WTC11 (cell line): ENCODE data around the gene C22orf31. TPM values are rescaled to one million over a fixed set of nuclear protein-coding genes. Genes with fewer than 3 reads are reported as not detected.

ENCODE experiments used
- ATAC-seq: fragments of 200-7000 bp; cut with Tn5 transposase; 2 replicates; pipeline ENCODE4 v1.10.0; 2021; ENCODE audit warnings: mild to moderate bottlenecking, moderate library complexity
- Bru-seq: library from RNA; stranded (reverse); fragments of 400-500 nt; gene quantifications from one replicate; lab custom pipeline; 2021; lab: Mats Ljungman, UMichigan
- CTCF ChIA-PET: fragments of 300-600 bp; sonication (Branson Sonifier 250); formaldehyde crosslinking; loops from one replicate; lab custom pipeline; 2021; ENCODE audit warnings: antibody characterized with exemption; lab: Charles Lee
- POLR2A ChIA-PET: fragments of 350-600 bp; sonication (Branson Sonifier 250); formaldehyde crosslinking; loops from one replicate; lab custom pipeline; 2021; ENCODE audit warnings: antibody characterized with exemption; lab: Charles Lee
- DNase-seq: peaks from one replicate; pipeline ENCODE4 v3.0.0; 2021; ENCODE audit warnings: low spot score
- H3K27ac Mint-ChIP-seq: 2 replicates; pipeline ENCODE4 v1.8.0; 2021; ENCODE audit warnings: mixed read lengths
- H3K27me3 Mint-ChIP-seq: 2 replicates; pipeline ENCODE4 v1.8.0; 2021; ENCODE audit warnings: low read depth, mild to moderate bottlenecking, moderate library complexity, mixed read lengths
- H3K36me3 Mint-ChIP-seq: 2 replicates; pipeline ENCODE4 v1.8.0; 2021; ENCODE audit warnings: mixed read lengths
- H3K4me1 Mint-ChIP-seq: 2 replicates; pipeline ENCODE4 v1.8.0; 2022; ENCODE audit warnings: mixed read lengths
- H3K4me3 Mint-ChIP-seq: 2 replicates; pipeline ENCODE4 v1.8.0; 2021; ENCODE audit warnings: mild to moderate bottlenecking, moderate library complexity, mixed read lengths
- H3K9me3 Mint-ChIP-seq: 2 replicates; pipeline ENCODE4 v1.8.0; 2021; ENCODE audit warnings: mixed read lengths
- AR ChIP-seq: fragments of 250-450 bp; sonication (Bioruptor Pico); IDR thresholded peaks from 2 replicates; pipeline ENCODE4 v1.9.0; 2021; ENCODE audit warnings: mild to moderate bottlenecking
- ATF6 ChIP-seq: sonication (generic); formaldehyde crosslinking; IDR thresholded peaks from 2 replicates; pipeline ENCODE4 v1.8.1; 2023; ENCODE audit warnings: mild to moderate bottlenecking, missing genetic modification reagents
- ESRRA ChIP-seq: sonication (generic); formaldehyde crosslinking; IDR thresholded peaks from 2 replicates; pipeline ENCODE4 v1.8.1; 2022; ENCODE audit warnings: mild to moderate bottlenecking, missing genetic modification reagents, borderline replicate concordance
- ETV6 ChIP-seq: sonication (generic); formaldehyde crosslinking; IDR thresholded peaks from 2 replicates; pipeline ENCODE4 v1.8.1; 2022; ENCODE audit warnings: mild to moderate bottlenecking, missing genetic modification reagents
- GTF2I ChIP-seq: fragments of 250-450 bp; sonication (Bioruptor Pico); conservative IDR thresholded peaks from 2 replicates; pipeline ENCODE4 v1.4.0; 2021; ENCODE audit warnings: mild to moderate bottlenecking
- MAX ChIP-seq: sonication (generic); formaldehyde crosslinking; IDR thresholded peaks from 2 replicates; pipeline ENCODE4 v1.8.0; 2022; ENCODE audit warnings: mild to moderate bottlenecking, missing genetic modification reagents
- MXD4 ChIP-seq: fragments of 250-450 bp; sonication (Bioruptor Pico); IDR thresholded peaks from 2 replicates; pipeline ENCODE4 v1.8.0; 2021; ENCODE audit warnings: mild to moderate bottlenecking, moderate library complexity, borderline replicate concordance
- NFATC4 ChIP-seq: fragments of 250-450 bp; sonication (Bioruptor Pico); IDR thresholded peaks from 2 replicates; pipeline ENCODE4 v1.9.0; 2021; ENCODE audit warnings: mild to moderate bottlenecking
- NR3C1 ChIP-seq: sonication (generic); formaldehyde crosslinking; conservative IDR thresholded peaks from 2 replicates; pipeline ENCODE4 v1.8.1; 2023; ENCODE audit warnings: low read depth, mild to moderate bottlenecking, missing genetic modification reagents
- OVOL2 ChIP-seq: fragments of 250-450 bp; sonication (Bioruptor Pico); IDR thresholded peaks from 2 replicates; pipeline ENCODE4 v1.9.0; 2021; ENCODE audit warnings: mild to moderate bottlenecking, borderline replicate concordance
- RELA ChIP-seq: sonication (generic); formaldehyde crosslinking; IDR thresholded peaks from 2 replicates; pipeline ENCODE4 v1.8.1; 2022; ENCODE audit warnings: missing genetic modification reagents, mild to moderate bottlenecking, borderline replicate concordance
- SMAD3 ChIP-seq: sonication (generic); formaldehyde crosslinking; IDR thresholded peaks from 2 replicates; pipeline ENCODE4 v1.8.0; 2022; ENCODE audit warnings: missing genetic modification reagents, mild to moderate bottlenecking, borderline replicate concordance
- SMAD4 ChIP-seq: sonication (generic); formaldehyde crosslinking; IDR thresholded peaks from 2 replicates; pipeline ENCODE4 v1.8.0; 2022; ENCODE audit warnings: mild to moderate bottlenecking, missing genetic modification reagents
- SOX15 ChIP-seq: fragments of 250-450 bp; sonication (Bioruptor Pico); IDR thresholded peaks from 2 replicates; pipeline ENCODE4 v1.9.0; 2021; ENCODE audit warnings: mild to moderate bottlenecking
- ZNF121 ChIP-seq: sonication (generic); formaldehyde crosslinking; IDR thresholded peaks from 2 replicates; pipeline ENCODE4 v1.8.0; 2023; ENCODE audit warnings: missing genetic modification reagents
- ZNF317 ChIP-seq: sonication (generic); formaldehyde crosslinking; IDR thresholded peaks from 2 replicates; pipeline ENCODE4 v1.8.1; 2023; ENCODE audit warnings: low read depth, mild to moderate bottlenecking, moderate library complexity, missing genetic modification reagents, borderline replicate concordance
- long read RNA-seq, 3 experiments: library from RNA in 1 of 3; library from capped mRNA in 1 of 3; library from polyadenylated mRNA in 1 of 3; unstranded in 2 of 3; stranded (forward) in 1 of 3; transcript quantifications; one replicate each; pipeline ENCODE4 v2.0.0, GENCODE V29; 2021
- total RNA-seq: library from RNA; stranded (reverse); gene quantifications from 3 replicates; pipeline ENCODE4 v1.2.3, GENCODE V29; 2021
- TF ChIP-seq, protein P1 (sequence below): fragments of 250-450 bp; sonication (Bioruptor Pico); IDR thresholded peaks from 2 replicates; pipeline ENCODE4 v1.9.0; 2021; ENCODE audit warnings: mild to moderate bottlenecking
- TF ChIP-seq, protein P2 (sequence below): fragments of 250-450 bp; sonication (Bioruptor Pico); IDR thresholded peaks from 2 replicates; pipeline ENCODE4 v1.9.0; 2021; ENCODE audit warnings: mild to moderate bottlenecking, borderline replicate concordance
- TF ChIP-seq, protein P3 (sequence below): fragments of 200-600 bp; IDR thresholded peaks from 2 replicates; pipeline ENCODE4 v1.8.0; 2022; ENCODE audit warnings: antibody characterized with exemption
- TF ChIP-seq, protein P4 (sequence below): fragments of 250-450 bp; sonication (Bioruptor Pico); IDR thresholded peaks from 2 replicates; pipeline ENCODE4 v1.9.0; 2021; ENCODE audit warnings: moderate library complexity, mild to moderate bottlenecking, inconsistent platforms, borderline replicate concordance

The C22orf31 gene
- not detected in 3 replicates for total RNA-seq
- not detected for Bru-seq, nascent RNA
- long read RNA-seq, experiment 1 = 0 reads
- long read RNA-seq, experiment 2 = 0 reads
- long read RNA-seq, experiment 3 = 0 reads

DNA sequence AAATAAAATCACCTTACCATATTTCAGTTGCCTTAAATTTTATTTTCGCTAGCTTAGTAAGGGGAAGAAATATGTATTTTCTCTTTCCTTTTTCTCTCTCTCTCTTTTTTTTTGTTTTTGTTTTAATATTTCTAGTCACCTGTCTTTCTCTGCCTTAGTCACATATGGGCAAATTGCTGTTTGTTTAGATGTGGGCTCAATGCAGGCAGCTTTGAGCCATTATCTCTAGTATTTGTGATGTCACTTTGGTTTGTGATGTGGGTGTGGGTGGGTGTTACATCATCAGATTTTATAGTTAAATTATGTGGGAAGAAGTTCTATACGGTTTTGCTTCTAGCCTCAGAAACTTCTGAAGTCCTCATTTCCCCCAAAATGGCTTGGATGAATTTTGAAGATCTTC, at the start of gene C22orf31:
C22orf31 (minus strand) TSS at position 59 of the 400 bp plus-strand sequence; CDS start at position 20, 39 bp downstream.
- no peaks in the 10 kb centered on the region for H3K36me3 Mint-ChIP-seq
- H3K27me3 Mint-ChIP-seq = no peaks in the 10 kb centered on the region; the same call in 1 of the 2 replicates
- ATAC-seq (no peak), DNase-seq (no peak)
- H3K4me1 Mint-ChIP-seq = peaks cover 23% of the 10 kb centered on the region
- H3K27ac Mint-ChIP-seq = no peak within 1 kb of the TSS
- TF ChIP-seq RELA (no peak), NFATC4 (CRISPR knock-in tag) (no peak), SMAD3 (CRISPR knock-in tag) (no peak), OVOL2 (CRISPR knock-in tag) (no peak), MXD4 (CRISPR knock-in tag) (no peak), SMAD4 (no peak), ESRRA (CRISPR knock-in tag) (no peak)
- TF ChIP-seq, protein P1, sequence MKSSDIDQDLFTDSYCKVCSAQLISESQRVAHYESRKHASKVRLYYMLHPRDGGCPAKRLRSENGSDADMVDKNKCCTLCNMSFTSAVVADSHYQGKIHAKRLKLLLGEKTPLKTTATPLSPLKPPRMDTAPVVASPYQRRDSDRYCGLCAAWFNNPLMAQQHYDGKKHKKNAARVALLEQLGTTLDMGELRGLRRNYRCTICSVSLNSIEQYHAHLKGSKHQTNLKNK (CRISPR knock-in tag) = no peak
- TF ChIP-seq, protein P2, sequence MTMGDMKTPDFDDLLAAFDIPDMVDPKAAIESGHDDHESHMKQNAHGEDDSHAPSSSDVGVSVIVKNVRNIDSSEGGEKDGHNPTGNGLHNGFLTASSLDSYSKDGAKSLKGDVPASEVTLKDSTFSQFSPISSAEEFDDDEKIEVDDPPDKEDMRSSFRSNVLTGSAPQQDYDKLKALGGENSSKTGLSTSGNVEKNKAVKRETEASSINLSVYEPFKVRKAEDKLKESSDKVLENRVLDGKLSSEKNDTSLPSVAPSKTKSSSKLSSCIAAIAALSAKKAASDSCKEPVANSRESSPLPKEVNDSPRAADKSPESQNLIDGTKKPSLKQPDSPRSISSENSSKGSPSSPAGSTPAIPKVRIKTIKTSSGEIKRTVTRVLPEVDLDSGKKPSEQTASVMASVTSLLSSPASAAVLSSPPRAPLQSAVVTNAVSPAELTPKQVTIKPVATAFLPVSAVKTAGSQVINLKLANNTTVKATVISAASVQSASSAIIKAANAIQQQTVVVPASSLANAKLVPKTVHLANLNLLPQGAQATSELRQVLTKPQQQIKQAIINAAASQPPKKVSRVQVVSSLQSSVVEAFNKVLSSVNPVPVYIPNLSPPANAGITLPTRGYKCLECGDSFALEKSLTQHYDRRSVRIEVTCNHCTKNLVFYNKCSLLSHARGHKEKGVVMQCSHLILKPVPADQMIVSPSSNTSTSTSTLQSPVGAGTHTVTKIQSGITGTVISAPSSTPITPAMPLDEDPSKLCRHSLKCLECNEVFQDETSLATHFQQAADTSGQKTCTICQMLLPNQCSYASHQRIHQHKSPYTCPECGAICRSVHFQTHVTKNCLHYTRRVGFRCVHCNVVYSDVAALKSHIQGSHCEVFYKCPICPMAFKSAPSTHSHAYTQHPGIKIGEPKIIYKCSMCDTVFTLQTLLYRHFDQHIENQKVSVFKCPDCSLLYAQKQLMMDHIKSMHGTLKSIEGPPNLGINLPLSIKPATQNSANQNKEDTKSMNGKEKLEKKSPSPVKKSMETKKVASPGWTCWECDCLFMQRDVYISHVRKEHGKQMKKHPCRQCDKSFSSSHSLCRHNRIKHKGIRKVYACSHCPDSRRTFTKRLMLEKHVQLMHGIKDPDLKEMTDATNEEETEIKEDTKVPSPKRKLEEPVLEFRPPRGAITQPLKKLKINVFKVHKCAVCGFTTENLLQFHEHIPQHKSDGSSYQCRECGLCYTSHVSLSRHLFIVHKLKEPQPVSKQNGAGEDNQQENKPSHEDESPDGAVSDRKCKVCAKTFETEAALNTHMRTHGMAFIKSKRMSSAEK (CRISPR knock-in tag) = no peak
- TF ChIP-seq, protein P3, sequence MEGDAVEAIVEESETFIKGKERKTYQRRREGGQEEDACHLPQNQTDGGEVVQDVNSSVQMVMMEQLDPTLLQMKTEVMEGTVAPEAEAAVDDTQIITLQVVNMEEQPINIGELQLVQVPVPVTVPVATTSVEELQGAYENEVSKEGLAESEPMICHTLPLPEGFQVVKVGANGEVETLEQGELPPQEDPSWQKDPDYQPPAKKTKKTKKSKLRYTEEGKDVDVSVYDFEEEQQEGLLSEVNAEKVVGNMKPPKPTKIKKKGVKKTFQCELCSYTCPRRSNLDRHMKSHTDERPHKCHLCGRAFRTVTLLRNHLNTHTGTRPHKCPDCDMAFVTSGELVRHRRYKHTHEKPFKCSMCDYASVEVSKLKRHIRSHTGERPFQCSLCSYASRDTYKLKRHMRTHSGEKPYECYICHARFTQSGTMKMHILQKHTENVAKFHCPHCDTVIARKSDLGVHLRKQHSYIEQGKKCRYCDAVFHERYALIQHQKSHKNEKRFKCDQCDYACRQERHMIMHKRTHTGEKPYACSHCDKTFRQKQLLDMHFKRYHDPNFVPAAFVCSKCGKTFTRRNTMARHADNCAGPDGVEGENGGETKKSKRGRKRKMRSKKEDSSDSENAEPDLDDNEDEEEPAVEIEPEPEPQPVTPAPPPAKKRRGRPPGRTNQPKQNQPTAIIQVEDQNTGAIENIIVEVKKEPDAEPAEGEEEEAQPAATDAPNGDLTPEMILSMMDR = no peak
- no peak within 1 kb of the TSS for H3K4me3 Mint-ChIP-seq
- CTCF ChIA-PET = interaction anchor here (0.8 to 4.5 kb wide), 6 partner anchors 11 to 206 kb away, joined by 3 to 24 read pairs (median 6); partner anchors contain the start of gene KREMEN1
- no peaks in the 10 kb centered on the region for H3K9me3 Mint-ChIP-seq
- POLR2A ChIA-PET = no interaction called here

DNA sequence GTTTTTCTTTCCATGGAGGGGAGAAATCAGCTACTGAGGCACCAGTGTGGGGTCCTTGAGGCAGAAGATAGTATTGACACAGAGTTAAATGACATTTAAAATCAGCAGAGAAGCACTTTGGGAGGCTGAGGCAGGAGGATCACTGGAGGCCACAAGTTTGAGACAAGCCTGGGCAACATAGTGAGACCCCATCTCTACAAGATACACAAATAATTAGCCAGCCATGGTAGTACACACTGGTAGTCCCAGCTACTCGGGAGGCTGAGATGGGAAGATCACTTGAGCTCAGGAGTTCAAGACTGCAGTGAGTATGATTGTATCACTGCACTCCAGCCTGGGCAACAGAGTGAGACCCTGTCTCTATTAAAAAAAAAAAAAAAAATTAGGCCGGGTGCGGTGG, 49.3 kb upstream of the C22orf31 start:
- Mint-ChIP-seq H3K4me3 (no peak overlapping the region), H3K36me3 (no peaks in the 10 kb centered on the region), H3K27me3 (no peaks in the 10 kb centered on the region), H3K9me3 (peaks cover 2% of the 10 kb centered on the region; the same call in 1 of the 2 replicates), H3K27ac (no peak overlapping the region), H3K4me1 (peaks cover 3% of the 10 kb centered on the region; the same call in 1 of the 2 replicates)
- CTCF ChIA-PET = interaction anchor here (0.7 to 4.3 kb wide), 5 partner anchors 31 to 91 kb away, joined by 3 to 27 read pairs (median 5); no protein-coding TSS in a partner anchor
- DNase-seq (no peak), ATAC-seq (no peak)
- POLR2A ChIA-PET = interaction anchor here (1.2 kb wide), 1 partner anchor 228 kb away, joined by 11 read pairs; the partner anchor contains the start of gene ZNRF3
- TF ChIP-seq NR3C1 (CRISPR knock-in tag) (no peak), MXD4 (CRISPR knock-in tag) (no peak), MAX (no peak), GTF2I (CRISPR knock-in tag) (peak; percentile 44; the same call in 1 of the 2 replicates), ATF6 (CRISPR knock-in tag) (no peak), ZNF121 (CRISPR knock-in tag) (peak; percentile 93), SOX15 (no peak), ZNF317 (CRISPR knock-in tag) (no peak), AR (CRISPR knock-in tag) (no peak), ETV6 (CRISPR knock-in tag) (no peak)
- TF ChIP-seq, protein P4, sequence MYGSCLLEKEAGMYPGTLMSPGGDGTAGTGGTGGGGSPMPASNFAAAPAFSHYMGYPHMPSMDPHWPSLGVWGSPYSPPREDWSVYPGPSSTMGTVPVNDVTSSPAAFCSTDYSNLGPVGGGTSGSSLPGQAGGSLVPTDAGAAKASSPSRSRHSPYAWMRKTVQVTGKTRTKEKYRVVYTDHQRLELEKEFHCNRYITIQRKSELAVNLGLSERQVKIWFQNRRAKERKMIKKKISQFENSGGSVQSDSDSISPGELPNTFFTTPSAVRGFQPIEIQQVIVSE (CRISPR knock-in tag) = no peak
